IPS DF 6.9 (cell line): ENCODE results near the gene MCRIP1.

Source experiments
- DNase-seq: peaks from one replicate; pipeline ENCODE4 v3.0.0-alpha.2; 2013; ENCODE audit warnings: low read depth, low spot score
- H3K27ac ChIP-seq: one replicate; pipeline ENCODE4 v1.5.1; 2013; ENCODE audit warnings: low read length, control low read depth
- H3K27me3 ChIP-seq: 2 replicates; pipeline ENCODE4 v1.6.1; 2013; ENCODE audit warnings: mild to moderate bottlenecking, low read length; ENCODE audit not compliant: control insufficient read depth, insufficient read depth
- H3K36me3 ChIP-seq: 2 replicates; pipeline ENCODE4 v1.6.1; 2013; ENCODE audit warnings: low read length; ENCODE audit not compliant: control insufficient read depth, insufficient read depth
- H3K4me1 ChIP-seq: 2 replicates; pipeline ENCODE4 v1.6.1; 2013; ENCODE audit warnings: low read length; ENCODE audit not compliant: control insufficient read depth, insufficient read depth
- H3K4me3 ChIP-seq: 2 replicates; pipeline ENCODE4 v1.5.1; 2013; ENCODE audit warnings: mild to moderate bottlenecking, low read length
- H3K9me3 ChIP-seq: 2 replicates; pipeline ENCODE4 v1.6.1; 2013; ENCODE audit warnings: low read length, inconsistent platforms; ENCODE audit not compliant: control insufficient read depth, insufficient read depth
- WGBS: extraction: QIAGEN DNeasy Blood & Tissue Kit; methylation state at CpG from one replicate; pipeline ENCODE4 v1.1.7; 2013; ENCODE audit warnings: mixed read lengths, missing lambda C conversion rate; ENCODE audit not compliant: insufficient read length, insufficient coverage; 5-methylcytosine and 5-hydroxymethylcytosine counted together

The MCRIP1 gene

DNA sequence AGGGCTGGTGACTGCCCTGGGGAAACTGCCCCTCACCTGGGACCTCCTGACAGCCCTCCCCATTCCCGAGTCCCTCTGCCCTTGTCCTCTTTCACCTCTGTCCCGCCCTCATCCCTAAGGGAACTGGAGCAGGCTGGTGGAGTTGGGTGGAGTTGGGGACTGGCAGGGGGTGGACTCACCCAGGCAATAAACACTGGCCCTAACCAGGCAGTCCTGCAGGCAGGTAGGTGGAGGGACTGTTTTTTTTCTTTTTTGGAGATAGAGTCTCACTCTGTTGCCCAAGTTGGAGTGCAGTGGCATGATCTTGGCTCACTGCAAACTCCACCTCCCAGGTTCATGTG, 17.5 kb downstream of the MCRIP1 start:
- H3K9me3 ChIP-seq: no peaks in the 10 kb centered on the region
- no peaks in the 10 kb centered on the region; the same call in 1 of the 2 replicates for H3K36me3 ChIP-seq
- no peak overlapping the region for H3K4me3 ChIP-seq
- no CpG with 5 or more reads among the region's 2 CpGs for WGBS
- H3K27me3 ChIP-seq: no peaks in the 10 kb centered on the region
- DNase-seq: no peak
- H3K4me1 ChIP-seq: peaks cover 2% of the 10 kb centered on the region; the same call in 1 of the 2 replicates
- H3K27ac ChIP-seq: no peak overlapping the region

- WGBS: no CpG with 5 or more reads among the region's 24 CpGs
- Histone ChIP-seq H3K36me3 (no peaks in the 10 kb centered on the region; the same call in 1 of the 2 replicates), H3K4me1 (peaks cover under 1% of the 10 kb centered on the region), H3K27ac (no peak overlapping the region), H3K27me3 (no peaks in the 10 kb centered on the region), H3K9me3 (no peaks in the 10 kb centered on the region), H3K4me3 (no peak overlapping the region)
- no peak for DNase-seq
Measured at GRCh38 chr17:81814748-81815645, 18.1 kb downstream of the MCRIP1 start.

DNA sequence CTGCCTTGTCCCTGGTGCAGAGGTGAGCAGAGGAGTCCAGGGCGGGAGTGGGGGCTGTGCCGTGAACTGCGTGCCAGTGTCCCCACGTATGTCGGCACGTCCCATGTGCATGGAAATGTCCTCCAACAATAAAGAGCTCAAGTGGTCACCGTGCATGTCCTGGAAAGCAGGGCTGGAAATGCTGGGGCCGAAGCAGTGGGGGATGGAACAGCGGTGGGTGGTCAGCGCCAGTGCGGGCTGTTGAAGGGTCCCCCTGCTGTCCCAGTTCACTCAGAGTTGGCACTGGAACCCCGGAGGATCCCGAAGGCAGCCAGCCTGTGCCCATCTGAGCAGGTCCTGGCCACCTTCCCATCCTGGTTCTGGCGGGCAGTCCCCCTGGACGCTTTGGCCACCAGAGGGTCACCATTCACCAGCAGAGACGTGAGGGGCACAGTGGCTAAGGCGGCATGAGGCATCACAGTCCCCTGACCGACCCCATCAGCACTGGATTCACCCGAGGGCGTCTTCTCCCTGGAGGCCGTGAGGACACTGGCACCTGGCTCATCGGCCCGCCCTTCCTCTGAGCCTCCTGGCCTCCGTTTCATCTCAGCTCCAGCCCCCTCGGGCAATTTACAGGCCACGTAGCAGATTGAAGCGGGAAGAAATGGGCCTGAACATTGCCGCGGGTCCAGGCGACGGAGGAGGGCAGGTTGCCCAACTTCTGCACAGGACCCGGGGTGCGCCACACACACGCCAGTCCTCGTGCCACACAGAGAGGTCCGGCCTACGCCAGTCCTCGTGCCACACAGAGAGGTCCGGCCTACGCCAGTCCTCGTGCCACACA, 19.0 kb downstream of the MCRIP1 start:
- no peak overlapping the region for H3K27ac ChIP-seq

GRCh38 chr17:81813371-81813684, 19.8 kb downstream of the MCRIP1 start:
- no peaks in the 10 kb centered on the region; the same call in 1 of the 2 replicates for H3K4me1 ChIP-seq
- H3K9me3 ChIP-seq: no peaks in the 10 kb centered on the region
- no peak overlapping the region for H3K4me3 ChIP-seq
- H3K27ac ChIP-seq: no peak overlapping the region
- WGBS: no CpG with 5 or more reads among the region's 15 CpGs
- H3K36me3 ChIP-seq: no peaks in the 10 kb centered on the region; the same call in 1 of the 2 replicates
- no peaks in the 10 kb centered on the region for H3K27me3 ChIP-seq
- DNase-seq: no peak

More for the DNA sequence above, 19.0 kb downstream of the MCRIP1 start:
- DNase-seq: no peak
- no CpG with 5 or more reads among the region's 41 CpGs for WGBS
- Histone ChIP-seq H3K36me3 (no peaks in the 10 kb centered on the region; the same call in 1 of the 2 replicates), H3K4me1 (no peaks in the 10 kb centered on the region; the same call in 1 of the 2 replicates), H3K4me3 (no peak overlapping the region), H3K27me3 (no peaks in the 10 kb centered on the region), H3K9me3 (no peaks in the 10 kb centered on the region)

GRCh38 chr17:81812571-81813370, 20.3 kb downstream of the MCRIP1 start:
- H3K4me1 ChIP-seq: no peaks in the 10 kb centered on the region; the same call in 1 of the 2 replicates
- no CpG with 5 or more reads among the region's 45 CpGs for WGBS
- no peaks in the 10 kb centered on the region for H3K27me3 ChIP-seq
- no peak for DNase-seq
- no peaks in the 10 kb centered on the region; the same call in 1 of the 2 replicates for H3K36me3 ChIP-seq
- no peaks in the 10 kb centered on the region for H3K9me3 ChIP-seq
- no peak overlapping the region for H3K4me3 ChIP-seq
- no peak overlapping the region for H3K27ac ChIP-seq

DNA sequence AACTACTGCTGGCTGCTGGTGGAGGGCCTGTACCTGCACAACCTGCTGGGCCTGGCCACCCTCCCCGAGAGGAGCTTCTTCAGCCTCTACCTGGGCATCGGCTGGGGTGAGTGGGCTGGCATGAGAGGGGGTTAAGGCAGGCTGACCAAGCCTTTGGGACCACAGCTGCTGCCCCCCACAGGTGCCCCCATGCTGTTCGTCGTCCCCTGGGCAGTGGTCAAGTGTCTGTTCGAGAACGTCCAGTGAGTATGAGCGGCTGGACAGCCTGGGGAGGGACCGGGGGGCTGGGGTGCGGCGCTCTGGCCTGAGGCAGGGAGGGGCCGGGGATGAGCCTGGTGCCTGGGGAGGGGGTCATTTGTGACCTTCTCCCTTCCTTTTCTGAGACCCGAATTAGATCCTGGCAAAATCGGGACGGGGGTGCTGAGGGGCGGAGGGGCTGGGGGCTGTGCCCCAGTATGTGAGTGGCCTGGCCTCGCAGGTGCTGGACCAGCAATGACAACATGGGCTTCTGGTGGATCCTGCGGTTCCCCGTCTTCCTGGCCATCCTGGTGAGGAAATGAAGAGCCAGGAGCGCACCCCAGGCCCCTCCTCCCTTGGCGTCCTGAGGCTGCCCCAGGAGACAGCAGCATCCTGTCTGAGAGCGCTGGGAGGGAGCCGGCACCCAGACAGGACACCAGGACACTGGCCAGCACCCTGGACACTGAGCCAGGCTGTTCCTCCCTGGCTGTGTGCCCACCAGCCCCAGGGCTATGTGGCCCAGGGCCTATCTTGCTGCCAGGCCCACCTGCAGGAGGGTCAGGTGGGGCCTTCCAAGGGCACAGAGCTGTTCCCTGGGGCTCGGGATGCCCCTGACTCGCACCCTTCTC, 21.2 kb downstream of the MCRIP1 start:
- no peak overlapping the region for H3K27ac ChIP-seq
- no CpG with 5 or more reads among the region's 24 CpGs for WGBS
- H3K36me3 ChIP-seq: no peaks in the 10 kb centered on the region; the same call in 1 of the 2 replicates
- no peaks in the 10 kb centered on the region for H3K9me3 ChIP-seq
- no peaks in the 10 kb centered on the region for H3K27me3 ChIP-seq
- no peak overlapping the region for H3K4me3 ChIP-seq
- no peaks in the 10 kb centered on the region; the same call in 1 of the 2 replicates for H3K4me1 ChIP-seq
- no peak for DNase-seq

- Histone ChIP-seq H3K36me3 (no peaks in the 10 kb centered on the region; the same call in 1 of the 2 replicates), H3K4me1 (no peaks in the 10 kb centered on the region; the same call in 1 of the 2 replicates), H3K27me3 (no peaks in the 10 kb centered on the region; the same call in 1 of the 2 replicates), H3K9me3 (no peaks in the 10 kb centered on the region), H3K4me3 (no peak overlapping the region), H3K27ac (no peak overlapping the region)
- no CpG with 5 or more reads among the region's 42 CpGs for WGBS
- DNase-seq: no peak
Measured at GRCh38 chr17:81810892-81811704, 22.0 kb downstream of the MCRIP1 start.

- Histone ChIP-seq H3K27ac (no peak overlapping the region), H3K9me3 (no peaks in the 10 kb centered on the region), H3K4me1 (no peaks in the 10 kb centered on the region; the same call in 1 of the 2 replicates), H3K27me3 (no peaks in the 10 kb centered on the region; the same call in 1 of the 2 replicates), H3K36me3 (no peaks in the 10 kb centered on the region; the same call in 1 of the 2 replicates), H3K4me3 (no peak overlapping the region)
- DNase-seq: no peak
- no CpG with 5 or more reads among the region's 8 CpGs for WGBS
Measured at GRCh38 chr17:81810476-81810875, 22.6 kb downstream of the MCRIP1 start.

- Histone ChIP-seq H3K27ac (no peak overlapping the region), H3K27me3 (peaks cover 4% of the 10 kb centered on the region; the same call in 1 of the 2 replicates)
Measured at GRCh38 chr17:81809556-81809998, 23.5 kb downstream of the MCRIP1 start.

More at GRCh38 chr17:81809556-81809998, 23.5 kb downstream of the MCRIP1 start:
- no peaks in the 10 kb centered on the region for H3K9me3 ChIP-seq
- H3K36me3 ChIP-seq: no peaks in the 10 kb centered on the region; the same call in 1 of the 2 replicates
- H3K4me1 ChIP-seq: no peaks in the 10 kb centered on the region; the same call in 1 of the 2 replicates
- DNase-seq: no peak
- WGBS: no CpG with 5 or more reads among the region's 7 CpGs
- H3K4me3 ChIP-seq: no peak overlapping the region
